GM20431 (cell line): ENCODE data around the gene TMA7.
"Not testable (repeated sequence)": the region's sequence is repeated elsewhere in the genome, so short reads cannot be mapped to it uniquely, and the experiment has no call there.

Experiments used
- in situ Hi-C: fragments of 300-500 bp; cut with MseI, MboI; formaldehyde crosslinking; loops from one replicate; pipeline ENCODE4 v1.15.0; 2020; ENCODE audit warnings: low sequenced_read_pairs; ENCODE audit not compliant: unreplicated experiment

The TMA7 gene

DNA sequence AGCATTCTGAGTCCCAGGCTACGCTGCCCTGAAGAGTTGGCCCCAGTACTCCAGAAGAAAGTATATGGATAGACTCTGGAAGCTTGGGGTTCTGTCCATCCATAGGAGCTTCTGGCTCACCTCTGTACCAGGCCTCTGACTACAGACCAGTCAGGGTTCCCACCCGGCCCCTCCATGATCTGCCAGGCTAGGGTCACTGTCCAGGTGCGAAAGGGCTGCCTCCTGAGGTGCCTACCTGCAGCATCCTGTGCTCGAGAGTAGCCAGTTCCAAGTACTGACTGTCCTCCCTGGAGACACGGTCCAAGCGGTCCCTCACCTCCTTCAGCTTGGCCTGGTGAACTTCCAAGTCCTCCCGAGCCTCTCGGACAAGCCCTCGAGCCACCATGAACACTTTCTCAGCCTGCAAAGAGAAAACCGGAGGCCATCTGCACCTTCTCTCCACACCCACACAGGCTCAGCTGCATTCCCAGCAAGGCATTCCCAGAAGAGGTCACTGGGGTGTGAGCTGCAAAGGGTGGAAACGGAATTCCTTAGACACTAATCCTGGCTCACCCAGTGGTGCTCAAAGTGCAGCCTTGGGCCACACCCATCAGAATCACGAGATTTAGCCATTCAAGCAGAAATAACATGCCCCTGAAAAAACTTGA, 6.5 kb upstream of the TMA7 start:
- in situ Hi-C loops = loop anchor here (10.0 kb wide), 1 partner anchor 199 kb away; no protein-coding TSS in a partner anchor

DNA sequence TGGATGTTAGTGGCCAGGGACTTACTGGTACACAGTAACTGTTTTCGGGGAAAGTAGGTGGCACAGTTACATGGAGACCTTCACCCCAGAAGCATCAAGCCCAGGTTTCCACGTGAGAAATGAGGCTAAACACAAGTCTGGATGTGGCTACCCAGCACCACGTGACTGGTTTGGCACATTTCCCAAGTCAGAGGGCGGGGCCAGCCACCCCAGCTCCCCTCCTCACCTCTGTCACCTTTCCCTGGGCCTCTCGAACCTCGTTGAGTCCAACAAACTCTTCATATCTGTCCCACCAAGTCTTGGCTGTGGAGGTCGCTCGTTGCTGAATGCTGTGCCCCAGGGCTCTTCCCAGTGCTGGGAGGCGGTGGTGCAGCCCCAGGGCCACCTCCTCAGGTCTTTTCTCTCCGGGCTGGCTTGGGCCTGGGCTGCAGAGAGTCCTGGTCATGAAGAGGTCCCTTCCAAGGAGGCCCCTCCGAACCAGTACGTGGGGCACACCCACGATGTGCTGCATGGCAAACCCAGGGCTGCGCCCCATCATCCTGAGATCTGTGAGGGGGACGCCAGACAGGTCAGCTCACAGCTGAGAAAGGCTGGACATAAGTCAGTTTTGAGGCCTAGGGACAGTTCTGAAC, 5.3 kb upstream of the TMA7 start:
- in situ Hi-C loops = loop anchor here (10.0 kb wide), 1 partner anchor 200 kb away; no protein-coding TSS in a partner anchor

DNA sequence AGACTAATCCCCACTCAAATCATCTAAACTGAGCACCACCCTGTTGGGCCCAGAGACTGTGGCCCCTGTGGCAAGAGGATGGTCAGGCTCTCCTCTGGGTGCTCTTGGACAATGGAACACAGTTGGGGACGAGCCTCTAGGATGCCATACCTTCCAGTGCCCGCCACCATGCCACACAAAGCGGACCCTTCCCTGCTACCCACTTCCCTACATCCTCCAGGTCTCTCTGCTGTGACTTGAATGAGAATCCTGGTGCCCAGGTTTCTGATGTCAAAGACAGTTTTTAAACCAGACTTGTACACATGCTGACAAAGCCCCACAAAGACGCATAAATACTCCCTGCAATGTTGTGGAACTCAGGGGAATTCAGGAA, 4.8 kb upstream of the TMA7 start:
- in situ Hi-C loops = loop anchor here (10.0 kb wide), 1 partner anchor 200 kb away; no protein-coding TSS in a partner anchor

DNA sequence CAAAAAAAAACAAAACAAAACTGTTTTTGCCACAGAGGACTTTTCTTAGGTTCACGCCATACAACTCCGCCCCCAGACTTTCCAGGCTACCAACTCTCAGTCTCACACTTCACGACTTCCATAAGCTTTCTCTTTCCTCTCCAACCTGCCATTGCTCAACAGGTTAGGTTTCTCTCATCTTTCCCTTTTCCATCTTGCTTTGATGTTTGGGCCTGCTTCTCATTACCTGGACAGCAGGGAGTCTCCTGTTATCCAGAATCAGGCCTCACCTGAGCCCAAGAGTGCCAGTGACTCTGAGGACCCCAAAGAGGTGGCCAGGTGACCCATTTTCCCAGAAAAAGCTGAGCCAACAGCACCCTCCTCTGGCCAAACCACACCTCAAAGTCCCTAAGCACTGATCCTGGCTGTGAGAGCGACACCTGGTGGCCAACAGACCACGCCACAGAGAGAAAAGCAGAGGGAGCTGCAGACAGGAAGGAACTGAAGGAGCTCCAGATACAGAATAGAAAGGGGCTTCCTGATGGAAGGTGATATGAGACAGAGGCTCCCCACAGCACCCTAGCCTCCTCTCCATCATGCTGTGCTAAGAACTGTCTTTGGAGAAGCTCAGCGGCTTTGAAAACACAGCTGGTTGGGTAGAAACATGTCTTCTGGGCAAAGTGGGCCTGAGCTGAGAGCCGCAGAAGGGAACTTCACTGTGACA, 4.1 kb upstream of the TMA7 start:
- in situ Hi-C loops = loop anchor here (10.0 kb wide), 1 partner anchor 201 kb away; no protein-coding TSS in a partner anchor

DNA sequence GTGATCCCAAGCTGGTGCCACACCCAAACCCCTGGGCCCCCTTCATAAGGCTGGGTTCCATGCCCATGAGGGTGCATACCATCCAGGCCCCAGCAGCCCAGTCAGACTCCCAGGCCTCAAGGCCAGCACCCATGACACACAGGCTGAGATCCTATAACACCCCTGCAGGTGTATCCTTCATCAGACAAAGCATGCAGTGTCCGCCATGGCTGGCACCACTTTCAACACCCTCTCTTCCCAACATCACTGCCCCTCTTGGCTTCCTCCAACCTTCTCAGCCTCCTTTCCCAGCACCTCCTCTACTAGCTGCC, 3.6 kb upstream of the TMA7 start:
- in situ Hi-C loops = loop anchor here (10.0 kb wide), 1 partner anchor 202 kb away; no protein-coding TSS in a partner anchor

DNA sequence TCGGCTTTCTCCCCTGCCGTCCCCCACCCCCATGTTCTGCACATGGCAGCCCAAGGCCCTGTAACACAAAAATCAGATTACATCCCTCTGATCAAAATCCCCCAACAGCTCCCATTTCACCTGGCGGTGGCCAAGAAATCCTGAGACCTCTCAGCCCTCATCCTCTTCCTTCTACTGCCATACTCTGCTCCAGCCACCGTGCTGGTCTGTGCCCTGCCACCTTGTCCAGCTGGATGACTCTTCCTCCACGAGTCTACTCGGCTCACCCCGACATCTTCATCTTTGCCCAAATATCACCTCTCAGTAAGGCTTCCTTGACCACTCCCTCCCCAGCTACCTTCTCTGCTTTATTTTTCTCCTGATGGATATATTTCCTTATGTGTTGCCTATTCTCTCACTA, 3.2 kb upstream of the TMA7 start:
- in situ Hi-C loops = loop anchor here (10.0 kb wide), 1 partner anchor 202 kb away; no protein-coding TSS in a partner anchor

DNA sequence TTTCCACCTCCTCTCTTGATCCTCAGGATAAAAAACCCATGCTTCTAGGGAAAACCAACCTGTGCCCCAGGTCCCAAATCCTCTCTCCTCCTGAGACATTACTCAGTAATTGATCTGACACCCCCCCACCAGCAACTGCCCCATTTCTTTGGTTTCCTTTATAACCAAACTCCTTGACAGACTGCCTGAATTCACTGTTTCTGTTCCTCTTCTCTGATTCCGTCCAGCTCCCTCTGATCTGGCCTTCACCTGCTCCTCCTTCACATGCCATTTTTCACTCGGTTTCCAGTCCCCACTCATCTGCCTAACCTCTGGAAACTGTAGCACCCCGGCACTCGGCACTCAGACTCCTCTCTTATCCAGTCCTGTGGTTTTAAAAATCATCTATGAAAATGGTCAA, 2.2 kb upstream of the TMA7 start:
- in situ Hi-C loops = loop anchor here (10.0 kb wide), 1 partner anchor 203 kb away; no protein-coding TSS in a partner anchor

DNA sequence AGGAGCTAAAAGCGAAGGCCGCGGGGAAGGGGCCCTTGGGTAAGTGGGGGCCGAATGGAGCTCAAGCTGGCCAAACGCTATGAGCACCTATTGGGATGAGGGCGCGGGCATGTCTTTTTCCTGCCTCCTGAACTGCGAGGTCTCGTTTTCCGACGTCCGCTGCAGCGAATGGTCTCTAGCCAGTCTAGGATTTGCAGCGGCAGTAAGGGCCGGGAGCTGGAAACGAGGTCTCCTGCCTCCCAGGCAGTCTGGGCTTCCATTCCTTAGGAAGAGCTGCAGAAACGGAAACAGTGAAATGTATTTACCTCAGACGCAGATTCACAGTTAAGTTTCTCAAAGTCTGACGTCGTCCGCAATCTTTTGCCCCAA, 517 bp downstream of the TMA7 start:
- in situ Hi-C loops = no loop called here

DNA sequence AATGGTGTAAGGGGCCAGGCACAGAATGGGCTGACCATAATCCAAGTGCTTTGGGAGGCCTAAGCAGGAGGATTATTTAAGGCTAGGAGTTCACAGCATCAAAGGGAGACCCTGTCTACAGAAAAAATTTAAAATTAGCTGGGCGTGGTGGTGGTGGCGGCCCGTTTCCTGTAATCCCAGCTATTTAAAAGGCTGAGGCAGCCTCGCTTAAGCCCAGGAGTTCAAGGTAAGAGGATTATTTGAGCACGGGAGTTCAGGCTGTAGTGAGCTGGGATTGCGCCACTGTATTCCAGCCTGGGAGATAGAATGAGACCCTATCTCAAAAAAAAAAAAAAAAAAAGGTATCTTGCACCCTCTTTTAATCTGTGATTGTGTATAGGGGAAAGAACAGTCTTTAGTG, 1.9 kb downstream of the TMA7 start:
- in situ Hi-C loops = no loop called here

DNA sequence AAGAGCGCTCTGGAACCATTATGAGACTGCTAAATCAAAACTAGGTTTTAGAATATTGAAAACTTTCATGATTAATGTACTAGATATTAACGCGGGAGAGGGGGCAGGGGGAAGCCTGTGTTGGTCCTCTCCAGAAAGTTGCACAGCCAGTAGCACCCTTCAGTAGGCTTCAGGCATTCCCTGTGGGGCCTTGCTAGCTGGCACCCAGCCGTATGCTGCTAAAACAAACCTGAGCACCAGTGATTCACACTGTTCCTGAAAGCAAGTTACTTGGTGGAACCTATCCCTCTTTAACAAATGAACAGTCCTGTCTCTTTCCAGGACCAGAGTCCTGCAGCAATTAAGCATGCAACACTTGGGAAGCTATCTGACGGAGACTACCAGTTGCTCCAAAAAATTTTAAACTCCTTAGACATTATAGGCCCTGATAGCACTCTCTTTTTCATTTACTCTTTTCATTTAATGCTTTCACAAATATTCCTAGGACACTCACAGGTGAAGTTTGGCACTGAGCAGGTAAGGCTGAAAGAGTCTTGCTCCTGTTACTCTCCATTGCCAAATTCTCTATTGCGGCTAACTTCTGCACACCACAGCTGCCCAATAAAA, 5.3 kb downstream of the TMA7 start:
- in situ Hi-C loops = no loop called here

DNA sequence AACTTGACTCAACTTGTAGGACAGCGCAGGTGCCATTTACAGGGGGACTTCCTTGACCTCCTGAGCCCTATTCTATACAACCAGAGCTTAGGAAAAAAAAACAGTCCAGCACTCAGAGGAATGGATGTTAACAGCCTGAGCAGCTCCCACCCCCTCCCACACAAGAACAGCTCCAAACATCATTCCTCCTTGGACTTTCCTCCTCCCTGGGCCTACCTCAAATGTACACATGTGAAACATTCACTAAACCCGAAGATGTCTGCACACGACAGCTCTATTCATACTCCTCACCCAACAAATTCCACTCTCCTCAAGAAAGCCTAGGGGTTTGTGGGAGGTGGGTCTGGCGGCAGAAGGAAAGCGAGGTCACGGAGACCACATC, 6.0 kb downstream of the TMA7 start:
- in situ Hi-C loops = no loop called here

DNA sequence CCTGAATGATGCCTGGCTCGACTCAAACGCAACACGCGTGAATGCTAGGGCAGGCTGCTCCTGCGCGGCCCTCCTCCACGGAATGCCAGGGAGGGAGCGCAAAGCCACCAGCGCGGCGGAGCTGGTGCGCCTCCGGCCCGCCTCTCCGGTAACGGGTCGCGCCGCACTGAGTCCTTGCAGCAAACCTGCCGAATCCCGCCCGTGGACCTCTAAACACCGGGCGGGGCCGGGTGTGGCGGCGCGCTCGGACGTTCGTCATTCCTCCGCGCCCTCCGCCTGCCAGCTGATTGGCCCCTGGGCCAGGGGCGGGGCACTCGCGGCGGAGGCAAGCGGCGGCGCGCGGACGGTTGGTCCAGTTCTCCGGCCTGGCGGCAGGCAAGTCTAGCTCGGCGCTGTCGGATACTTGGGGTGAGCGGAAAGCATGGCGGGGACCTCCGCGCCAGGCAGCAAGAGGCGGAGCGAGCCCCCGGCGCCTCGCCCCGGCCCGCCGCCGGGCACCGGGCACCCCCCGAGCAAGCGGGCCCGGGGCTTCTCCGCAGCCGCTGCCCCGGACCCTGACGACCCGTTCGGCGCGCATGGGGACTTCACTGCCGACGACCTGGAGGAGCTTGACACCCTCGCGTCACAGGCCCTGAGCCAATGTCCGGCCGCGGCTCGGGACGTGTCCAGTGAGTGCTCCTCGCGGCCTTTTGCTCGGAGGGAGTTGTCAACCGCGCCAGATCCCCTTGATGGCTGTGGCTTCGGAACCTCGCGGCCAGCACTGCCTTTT, 6.6 kb downstream of the TMA7 start, which contains the start of gene ATRIP:
TSS of gene ATRIP (plus strand) at position 313 of the 769 bp plus-strand sequence. CDS start at position 422, 109 bp downstream.
- in situ Hi-C loops = no loop called here

DNA sequence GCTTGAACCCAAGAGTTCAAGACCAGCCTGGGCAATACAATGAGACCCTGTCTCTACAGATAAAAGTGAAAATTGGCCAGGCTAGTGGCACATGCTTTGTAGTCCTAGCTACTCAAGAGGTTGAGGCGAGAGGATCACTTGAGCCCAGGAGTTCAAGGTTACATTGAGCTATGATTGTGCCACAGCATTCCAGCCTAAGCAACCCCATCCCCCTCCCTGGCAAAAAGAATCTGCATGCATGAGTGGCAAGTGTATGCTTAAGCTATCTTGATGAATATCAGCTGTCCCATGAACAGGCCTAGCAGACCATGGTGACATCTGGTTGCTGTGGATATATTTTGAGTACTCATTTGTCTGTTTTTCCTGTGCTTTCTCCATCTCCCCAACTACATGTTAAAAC, 11.2 kb downstream of the TMA7 start:
- in situ Hi-C loops = no loop called here

DNA sequence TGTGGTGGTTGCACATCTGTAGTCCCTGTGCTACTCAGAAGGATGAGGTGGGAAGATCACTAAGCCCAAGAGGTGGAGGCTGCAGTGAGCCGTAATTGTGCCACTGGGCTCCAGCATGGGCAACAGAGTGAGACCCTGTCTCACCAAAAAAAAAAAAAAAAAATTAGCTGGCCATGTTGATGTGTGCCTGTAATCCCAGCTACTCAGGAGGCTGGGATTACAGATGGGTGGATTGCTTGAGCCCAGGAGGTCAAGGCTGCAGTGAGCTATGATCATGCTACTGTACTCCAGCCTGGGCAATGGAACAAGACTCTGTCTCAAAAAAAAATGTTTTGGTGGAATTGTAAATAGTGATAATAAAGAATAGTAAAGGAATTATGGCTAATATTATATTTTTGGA, 16.4 kb downstream of the TMA7 start:
- in situ Hi-C loops = no loop called here

DNA sequence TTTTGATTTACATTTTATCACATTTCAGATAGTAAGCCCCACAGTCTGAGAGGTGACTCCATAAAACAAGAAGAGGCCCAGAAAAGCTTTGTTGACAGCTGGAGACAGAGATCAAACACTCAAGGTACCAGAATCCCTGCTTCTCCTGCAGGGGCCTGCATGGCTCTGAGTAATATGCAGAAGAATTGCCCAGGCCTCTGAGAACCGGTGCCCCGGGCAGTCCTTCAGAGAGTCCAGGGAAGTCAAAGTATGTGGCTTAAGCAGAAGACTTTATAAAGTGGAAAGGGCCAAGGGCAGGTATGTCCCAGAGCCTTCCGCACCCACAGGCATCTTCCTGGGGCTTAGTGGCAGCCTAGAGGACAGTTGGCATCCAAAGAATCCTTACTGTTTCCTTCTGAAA, 19.3 kb downstream of the TMA7 start:
- in situ Hi-C loops = no loop called here

DNA sequence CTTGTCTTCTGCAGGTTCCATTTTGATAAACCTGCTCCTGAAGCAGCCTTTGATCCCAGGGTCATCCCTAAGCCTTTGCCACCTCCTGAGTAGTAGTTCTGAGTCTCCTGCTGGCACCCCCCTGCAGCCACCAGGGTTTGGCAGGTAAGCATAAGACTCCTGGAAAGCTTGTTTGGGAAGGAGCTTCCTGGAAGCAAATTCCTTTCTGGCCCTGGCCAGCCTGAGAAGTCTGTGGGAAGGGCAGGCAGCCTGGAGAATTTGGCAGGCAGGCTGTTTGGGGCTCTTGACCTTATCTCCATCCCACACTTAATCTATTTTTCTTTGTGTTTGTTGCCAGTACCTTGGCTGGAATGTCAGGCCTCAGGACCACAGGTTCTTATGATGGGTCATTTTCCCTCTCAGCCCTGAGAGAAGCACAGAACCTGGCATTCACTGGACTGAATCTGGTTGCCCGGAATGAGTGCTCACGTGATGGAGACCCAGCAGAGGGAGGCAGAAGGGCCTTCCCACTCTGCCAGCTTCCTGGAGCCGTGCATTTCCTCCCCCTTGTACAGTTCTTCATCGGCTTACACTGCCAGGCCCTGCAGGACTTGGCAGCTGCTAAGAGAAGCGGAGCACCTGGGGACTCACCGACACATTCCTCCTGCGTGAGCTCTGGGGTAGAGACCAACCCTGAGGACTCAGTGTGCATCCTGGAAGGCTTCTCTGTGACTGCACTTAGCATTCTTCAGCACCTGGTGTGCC, 19.9 kb downstream of the TMA7 start:
- in situ Hi-C loops = no loop called here

DNA sequence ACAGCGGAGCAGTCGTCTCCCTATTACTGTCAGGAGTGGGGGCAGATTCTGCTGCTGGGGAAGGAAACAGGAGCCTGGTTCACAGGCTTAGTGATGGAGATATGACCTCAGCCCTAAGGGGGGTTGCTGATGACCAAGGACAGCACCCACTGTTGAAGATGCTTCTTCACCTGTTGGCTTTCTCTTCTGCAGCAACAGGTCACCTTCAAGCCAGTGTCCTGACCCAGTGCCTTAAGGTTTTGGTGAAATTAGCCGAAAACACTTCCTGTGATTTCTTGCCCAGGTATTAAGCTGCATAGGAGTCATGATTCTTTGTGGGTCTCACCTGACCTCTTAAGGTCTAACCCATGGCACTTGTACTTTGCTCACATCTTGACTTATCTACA, 20.5 kb downstream of the TMA7 start:
- in situ Hi-C loops = no loop called here

DNA sequence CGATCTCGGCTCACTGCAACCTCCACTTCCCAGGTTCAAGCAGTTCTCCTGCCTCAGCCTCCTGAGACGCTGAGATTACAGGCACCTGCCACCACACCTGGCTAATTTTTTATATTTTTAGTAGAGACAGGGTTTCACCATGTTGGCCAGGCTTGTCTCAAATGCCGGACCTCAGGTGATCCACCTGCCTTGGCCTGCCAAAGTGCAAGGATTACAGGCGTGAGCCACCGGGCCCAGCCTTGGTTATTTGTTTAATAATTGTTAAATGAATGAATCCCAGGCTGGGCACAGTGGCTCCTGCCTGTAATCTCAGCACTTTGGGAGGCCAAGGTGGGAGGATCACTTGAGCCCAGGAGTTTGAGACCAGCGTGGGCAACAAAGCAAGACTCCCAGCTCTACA, 21.7 kb downstream of the TMA7 start:
- in situ Hi-C loops = not testable (repeated sequence)

DNA sequence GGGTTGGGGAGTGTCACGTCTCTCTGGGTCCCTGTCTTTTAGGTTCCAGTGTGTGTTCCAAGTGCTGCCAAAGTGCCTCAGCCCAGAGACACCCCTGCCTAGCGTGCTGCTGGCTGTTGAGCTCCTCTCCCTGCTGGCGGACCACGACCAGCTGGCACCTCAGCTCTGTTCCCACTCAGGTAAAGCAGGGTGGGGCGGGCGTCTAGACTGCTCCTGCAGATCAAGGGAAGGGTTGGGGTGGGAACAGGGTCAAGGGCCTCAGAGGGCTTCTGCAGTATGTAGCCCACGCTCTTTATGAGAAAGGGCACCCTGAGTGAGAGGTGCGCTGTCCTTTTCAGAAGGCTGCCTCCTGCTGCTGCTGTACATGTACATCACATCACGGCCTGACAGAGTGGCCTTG, 23.6 kb downstream of the TMA7 start:
- in situ Hi-C loops = no loop called here
